ENCODE data around the gene ACSL1. TPM values are rescaled to one million over a fixed set of nuclear protein-coding genes. Genes with fewer than 3 reads are reported as not detected.

The ACSL1 gene
- polyA plus RNA-seq, 1 donor (not counting 4 experiments of a cell fraction or from before 2014, with no cell fraction given): 60.6 TPM

GRCh38 chr4:184728858-184729257 lies 96.9 kb downstream of the ACSL1 start:
- FAIRE-seq: peak; percentile 92
- no peaks in the 10 kb centered on the region for H3K9me3 ChIP-seq (ENCODE audit: control insufficient read depth, low read depth, low read length)
- peak overlapping the region; percentile 20 for H2AFZ ChIP-seq (ENCODE audit: control insufficient read depth, low read length)
- peaks cover 40% of the 10 kb centered on the region for H3K79me2 ChIP-seq (ENCODE audit: control insufficient read depth, insufficient read depth, low read length)
- H3K9me1 ChIP-seq (ENCODE audit: control insufficient read depth, extremely low read depth, insufficient read depth, low read length): no peaks in the 10 kb centered on the region
- peak overlapping the region; percentile 75 for H3K27ac ChIP-seq (ENCODE audit: control insufficient read depth, insufficient read depth, low read length)
- H3K9ac ChIP-seq (ENCODE audit: control insufficient read depth, extremely low read depth, insufficient read depth, low read length): no peak overlapping the region
- TF ChIP-seq EZH2 (IDR thresholded peaks at IDR 0.05; ENCODE audit: low read length) (no peak), CTCF (optimal IDR thresholded peaks at IDR 0.05 in 1 of 3, IDR thresholded peaks at IDR 0.05 in 1 of 3, conservative IDR thresholded peaks at IDR 0.05 in 1 of 3; ENCODE audit: extremely low read depth in 1 of 3, insufficient read depth in 2 of 3, low read length in 3 of 3) (no peak)
- peaks cover 1 to 7% of the 10 kb centered on the region in 2 experiments for H3K36me3 ChIP-seq (ENCODE audit: control insufficient read depth in 2 of 2, extremely low read depth in 1 of 2, insufficient read depth in 2 of 2, low read length in 2 of 2)
- peak overlapping the region; percentile 46 for H3K4me2 ChIP-seq (ENCODE audit: control insufficient read depth, extremely low read depth, insufficient read depth, low read depth, low read length)
- H3K4me3 ChIP-seq (ENCODE audit: control insufficient read depth in 2 of 3, extremely low read depth in 1 of 3, insufficient read depth in 2 of 3, low read depth in 1 of 3, low read length in 3 of 3): no peak overlapping the region
- no peaks in the 10 kb centered on the region for H3K27me3 ChIP-seq (ENCODE audit: control insufficient read depth, extremely low read depth, insufficient read depth, low read length)
- dilution Hi-C loops (cut with MboI; ENCODE audit: extremely low pct_ligation_motif_present, low sequenced_read_pairs): no loop called here
- DNase-seq (ENCODE audit: low read depth, low spot score): no peak
- no peaks in the 10 kb centered on the region for H4K20me1 ChIP-seq (ENCODE audit: control insufficient read depth, extremely low read depth, insufficient read depth, low read length)
- H3K4me1 ChIP-seq (ENCODE audit: control insufficient read depth, extremely low read depth, insufficient read depth, low read length): peaks cover 31% of the 10 kb centered on the region

GRCh38 chr4:184727430-184727829 lies 98.3 kb downstream of the ACSL1 start:
- no peak for DNase-seq (ENCODE audit: low read depth, low spot score)
- Histone ChIP-seq H3K9ac (ENCODE audit: control insufficient read depth, extremely low read depth, insufficient read depth, low read length) (no peak overlapping the region), H2AFZ (ENCODE audit: control insufficient read depth, low read length) (no peak overlapping the region), H3K79me2 (ENCODE audit: control insufficient read depth, insufficient read depth, low read length) (peaks cover 29% of the 10 kb centered on the region), H3K27me3 (ENCODE audit: control insufficient read depth, extremely low read depth, insufficient read depth, low read length) (no peaks in the 10 kb centered on the region), H3K4me2 (ENCODE audit: control insufficient read depth, extremely low read depth, insufficient read depth, low read depth, low read length) (no peak overlapping the region), H4K20me1 (ENCODE audit: control insufficient read depth, extremely low read depth, insufficient read depth, low read length) (no peaks in the 10 kb centered on the region), H3K4me1 (ENCODE audit: control insufficient read depth, extremely low read depth, insufficient read depth, low read length) (peaks cover 29% of the 10 kb centered on the region), H3K9me3 (ENCODE audit: control insufficient read depth, low read depth, low read length) (no peaks in the 10 kb centered on the region), H3K9me1 (ENCODE audit: control insufficient read depth, extremely low read depth, insufficient read depth, low read length) (no peaks in the 10 kb centered on the region), H3K4me3 (ENCODE audit: control insufficient read depth in 2 of 3, extremely low read depth in 1 of 3, insufficient read depth in 2 of 3, low read depth in 1 of 3, low read length in 3 of 3) (no peak overlapping the region), H3K27ac (ENCODE audit: control insufficient read depth, insufficient read depth, low read length) (no peak overlapping the region), H3K36me3 (ENCODE audit: control insufficient read depth in 2 of 2, extremely low read depth in 1 of 2, insufficient read depth in 2 of 2, low read length in 2 of 2) (peaks cover 3 to 7% of the 10 kb centered on the region in 2 experiments)
- dilution Hi-C loops (cut with MboI; ENCODE audit: extremely low pct_ligation_motif_present, low sequenced_read_pairs): no loop called here
- FAIRE-seq: no peak
- TF ChIP-seq EZH2 (IDR thresholded peaks at IDR 0.05; ENCODE audit: low read length) (no peak), CTCF (optimal IDR thresholded peaks at IDR 0.05 in 1 of 3, IDR thresholded peaks at IDR 0.05 in 1 of 3, conservative IDR thresholded peaks at IDR 0.05 in 1 of 3; ENCODE audit: extremely low read depth in 1 of 3, insufficient read depth in 2 of 3, low read length in 3 of 3) (no peak)

Measured in keratinocyte (primary cell).